Loucy (cell line): ENCODE results near the gene GDF11.
A peak's percentile ranks its signal among the peaks of the same experiment; 100 is the strongest.

Experiments
- H2AFZ ChIP-seq: fragments of 200-600 bp; sonication (generic); 2 replicates; pipeline ENCODE4 v1.6.0; 2016; ENCODE audit warnings: antibody characterized with exemption, mild to moderate bottlenecking, low read length, moderate library complexity
- H3F3A ChIP-seq: fragments of 200-600 bp; 2 replicates; pipeline ENCODE4 v1.6.0; 2016; ENCODE audit warnings: antibody characterized with exemption, low read depth, mild to moderate bottlenecking
- H3K27me3 ChIP-seq: fragments of 200-600 bp; sonication (generic); 2 replicates; pipeline ENCODE4 v1.6.1; 2014; ENCODE audit warnings: low read length, mild to moderate bottlenecking; ENCODE audit not compliant: insufficient read depth, poor library complexity, severe bottlenecking
- H3K36me3 ChIP-seq: fragments of 200-600 bp; sonication (generic); 2 replicates; pipeline ENCODE4 v1.6.1; 2016; ENCODE audit warnings: low read length; ENCODE audit not compliant: insufficient read depth
- H3K4me1 ChIP-seq: fragments of 200-600 bp; sonication (generic); 2 replicates; pipeline ENCODE4 v1.5.1; 2014; ENCODE audit warnings: low read length, mild to moderate bottlenecking; ENCODE audit not compliant: insufficient read depth, poor library complexity, severe bottlenecking
- H3K4me2 ChIP-seq: fragments of 200-600 bp; sonication (generic); 2 replicates; pipeline ENCODE4 v1.6.0; 2014; ENCODE audit warnings: antibody characterized with exemption, low read length, low read depth, mild to moderate bottlenecking; ENCODE audit not compliant: poor library complexity, severe bottlenecking
- H3K4me3 ChIP-seq: fragments of 200-600 bp; sonication (generic); 2 replicates; pipeline ENCODE4 v1.5.1; 2014; ENCODE audit warnings: low read length, mild to moderate bottlenecking, mixed read lengths; ENCODE audit not compliant: poor library complexity, severe bottlenecking
- H3K79me2 ChIP-seq: fragments of 200-600 bp; sonication (generic); 2 replicates; pipeline ENCODE4 v1.6.1; 2014; ENCODE audit warnings: low read length; ENCODE audit not compliant: insufficient read depth
- H3K9ac ChIP-seq: fragments of 200-600 bp; sonication (generic); 2 replicates; pipeline ENCODE4 v1.6.0; 2014; ENCODE audit warnings: mild to moderate bottlenecking, low read depth, low read length, moderate library complexity; ENCODE audit not compliant: poor library complexity, severe bottlenecking
- H3K9me2 ChIP-seq: fragments of 200-600 bp; sonication (generic); replicated peaks from 2 replicates; pipeline ENCODE4 v1.6.1; 2016; ENCODE audit warnings: low read depth, low read length, mixed read lengths
- H3K9me3 ChIP-seq: fragments of 200-600 bp; sonication (generic); 2 replicates; pipeline ENCODE4 v1.6.1; 2014; ENCODE audit warnings: mild to moderate bottlenecking, antibody characterized with exemption, low read length, low read depth; ENCODE audit not compliant: insufficient read depth
- H4K20me1 ChIP-seq: fragments of 200-600 bp; sonication (generic); 2 replicates; pipeline ENCODE4 v1.6.0; 2014; ENCODE audit warnings: antibody characterized with exemption, low read length, mild to moderate bottlenecking; ENCODE audit not compliant: insufficient read depth, poor library complexity, severe bottlenecking
- CTCF ChIP-seq: fragments of 200-600 bp; sonication (generic); conservative IDR thresholded peaks from 2 replicates; pipeline ENCODE4 v1.5.1; 2014; ENCODE audit warnings: mild to moderate bottlenecking, antibody characterized with exemption, low read length
- EZH2phosphoT487 ChIP-seq: fragments of 200-600 bp; IDR thresholded peaks from 2 replicates; pipeline ENCODE4 v1.6.1; 2018; ENCODE audit warnings: antibody characterized with exemption, mild to moderate bottlenecking, moderate library complexity, borderline replicate concordance

The GDF11 gene

GRCh38 chr12:55719371-55719770, 23.6 kb upstream of the GDF11 start:
- Histone ChIP-seq H3K27me3 (no peaks in the 10 kb centered on the region), H3K9me3 (no peaks in the 10 kb centered on the region), H3K79me2 (peaks cover 33% of the 10 kb centered on the region; the same call in 1 of the 2 replicates), H4K20me1 (no peaks in the 10 kb centered on the region), H3K9ac (no peak overlapping the region), H3K36me3 (peaks cover 6% of the 10 kb centered on the region; the same call in 1 of the 2 replicates), H3K4me2 (peak overlapping the region; percentile 92), H2AFZ (no peak overlapping the region), H3F3A (no peaks in the 10 kb centered on the region), H3K4me3 (no peak overlapping the region), H3K4me1 (peaks cover 23% of the 10 kb centered on the region), H3K9me2 (no peaks in the 10 kb centered on the region)
- TF ChIP-seq EZH2phosphoT487 (no peak), CTCF (no peak)

- Histone ChIP-seq H3F3A (no peaks in the 10 kb centered on the region), H3K4me3 (no peak within 1 kb of the TSS), H3K27me3 (no peaks in the 10 kb centered on the region), H4K20me1 (no peaks in the 10 kb centered on the region), H3K4me2 (peak within 1 kb of the TSS; percentile 92), H3K79me2 (peaks cover 33% of the 10 kb centered on the region; the same call in 1 of the 2 replicates), H3K36me3 (peaks cover 7% of the 10 kb centered on the region; the same call in 1 of the 2 replicates), H3K9ac (no peak within 1 kb of the TSS), H3K9me3 (no peaks in the 10 kb centered on the region), H3K4me1 (peaks cover 26% of the 10 kb centered on the region), H3K9me2 (no peaks in the 10 kb centered on the region), H2AFZ (no peak within 1 kb of the TSS)
- TF ChIP-seq EZH2phosphoT487 (no peak), CTCF (no peak)
Observed at GRCh38 chr12:55720071-55720564, 22.8 kb upstream of the GDF11 start, which contains the start of gene RDH5. Gene RDH5, plus strand, starts transcription at chr12:55720393. Its CDS starts 792 bp downstream, at chr12:55721185.

- Histone ChIP-seq H3K36me3 (peaks cover 7% of the 10 kb centered on the region; the same call in 1 of the 2 replicates), H3F3A (no peaks in the 10 kb centered on the region), H3K9ac (no peak overlapping the region), H3K4me1 (peaks cover 21% of the 10 kb centered on the region), H3K79me2 (peaks cover 36% of the 10 kb centered on the region; the same call in 1 of the 2 replicates), H4K20me1 (peaks cover 7% of the 10 kb centered on the region), H3K4me2 (no peak overlapping the region), H2AFZ (no peak overlapping the region), H3K9me2 (no peaks in the 10 kb centered on the region), H3K27me3 (no peaks in the 10 kb centered on the region), H3K9me3 (no peaks in the 10 kb centered on the region), H3K4me3 (no peak overlapping the region)
- no peak for TF ChIP-seq EZH2phosphoT487
- peak; percentile 58 for TF ChIP-seq CTCF
Observed at GRCh38 chr12:55720894-55721444, 22.0 kb upstream of the GDF11 start.
